Measurements from ENCODE around the gene EYA2.

Gene EYA2

DNA sequence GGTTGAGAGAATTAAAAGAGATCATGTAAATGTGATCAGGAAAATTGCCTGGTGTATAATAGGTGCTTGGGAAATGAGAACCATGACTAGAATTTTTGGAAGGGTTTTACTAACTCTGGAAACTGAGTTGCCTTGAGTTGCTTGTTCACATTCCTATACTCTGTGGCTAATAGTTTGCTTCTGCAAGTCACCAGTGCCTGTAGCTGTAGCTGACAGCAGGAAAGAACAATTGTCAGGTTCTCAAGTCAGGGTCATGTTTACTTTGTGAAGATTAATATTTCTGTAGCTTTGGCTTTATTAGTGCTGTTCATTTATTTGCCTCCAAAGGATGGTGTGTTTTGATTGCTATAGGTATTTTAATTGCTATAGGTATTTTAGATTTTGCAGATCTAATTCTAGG lies 86.5 kb downstream of the EYA2 start:
- no peak for DNase-seq

- no peak for DNase-seq
These were observed 88.8 kb downstream of the EYA2 start for GRCh38 chr20:46983466-46983865.

DNA sequence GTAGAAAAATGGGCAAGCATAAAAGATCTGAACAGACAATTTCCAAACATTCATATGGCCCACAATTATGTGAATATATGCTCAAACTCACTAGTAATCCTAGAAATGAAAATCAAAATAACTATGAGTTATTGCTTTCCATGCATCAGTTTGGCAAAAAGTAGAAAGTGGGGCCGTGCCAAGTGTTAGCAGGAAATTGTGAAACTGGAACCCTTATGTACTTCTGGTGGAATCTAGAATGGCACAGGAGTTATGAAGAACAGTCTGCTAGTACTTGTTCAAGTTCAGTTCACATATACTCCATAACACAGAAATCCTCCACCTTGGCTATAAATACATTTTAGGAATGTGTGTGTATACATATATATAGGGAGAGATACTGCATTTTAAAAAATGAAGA lies 89.8 kb downstream of the EYA2 start:
- DNase-seq = no peak

DNA sequence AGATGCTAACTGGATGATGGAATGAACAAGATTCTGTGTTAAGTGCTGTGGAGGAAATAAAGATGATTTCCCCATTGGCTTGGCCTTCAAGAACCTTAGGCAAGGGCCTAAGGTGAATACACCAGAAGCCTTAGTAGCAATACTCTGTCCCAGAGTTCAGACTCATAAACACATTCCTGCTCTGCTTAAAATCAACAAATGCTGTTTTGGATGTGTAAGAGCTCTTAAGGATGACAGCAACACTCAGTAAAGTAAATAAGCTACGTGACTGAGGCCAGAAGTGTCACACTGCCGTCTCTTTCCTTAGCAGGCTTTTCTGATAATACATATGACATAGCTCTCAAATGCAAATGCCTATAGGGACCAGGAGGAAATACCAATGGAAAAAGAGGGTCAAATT lies 90.6 kb downstream of the EYA2 start:
- DNase-seq = no peak

GRCh38 chr20:46985671-46986070 lies 91.0 kb downstream of the EYA2 start:
- no peak for DNase-seq

- no peak for DNase-seq
These were observed 92.4 kb downstream of the EYA2 start for GRCh38 chr20:46987001-46987400.

- DNase-seq = no peak
These were observed 95.5 kb downstream of the EYA2 start for GRCh38 chr20:46990017-46990595.

- no peak for DNase-seq
These were observed 96.0 kb downstream of the EYA2 start for GRCh38 chr20:46990596-46991104.

GRCh38 chr20:46991168-46991567 lies 96.5 kb downstream of the EYA2 start:
- no peak for DNase-seq

DNA sequence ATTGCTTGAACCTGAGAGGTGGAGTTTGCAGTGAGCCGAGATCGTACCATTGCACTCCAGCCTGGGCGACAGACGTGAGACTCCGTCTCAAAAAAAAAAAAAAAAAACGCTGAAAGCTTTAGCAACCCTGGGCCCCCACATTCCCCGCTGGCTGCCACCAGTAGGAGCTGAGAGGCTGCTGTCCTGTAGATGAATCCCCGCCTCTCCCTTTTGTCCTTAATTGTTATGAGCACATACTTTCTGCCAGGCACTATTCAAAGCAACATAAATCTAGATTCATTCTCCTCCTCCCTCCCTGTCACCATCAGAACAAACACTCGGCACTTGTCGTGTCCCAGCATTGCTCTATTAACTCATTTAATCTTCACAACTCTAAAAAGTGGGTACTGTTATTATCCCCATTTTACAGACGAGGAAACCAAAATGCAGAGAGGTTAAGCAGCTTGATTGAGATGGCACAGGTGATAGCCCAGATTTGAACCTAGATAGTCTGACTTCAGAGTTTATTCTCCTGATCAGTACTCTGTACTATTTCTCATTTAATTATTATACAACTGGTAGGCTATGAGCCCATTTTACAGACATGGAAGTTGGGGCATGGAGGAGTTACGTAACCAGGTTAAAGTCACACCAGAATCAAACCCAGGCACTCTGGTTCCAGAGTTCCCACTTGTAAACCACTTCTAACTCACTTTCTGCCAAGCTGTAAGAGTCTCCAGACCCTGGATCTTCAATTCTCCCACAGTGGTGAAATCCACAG lies 97.4 kb downstream of the EYA2 start:
- DNase-seq = no peak

DNA sequence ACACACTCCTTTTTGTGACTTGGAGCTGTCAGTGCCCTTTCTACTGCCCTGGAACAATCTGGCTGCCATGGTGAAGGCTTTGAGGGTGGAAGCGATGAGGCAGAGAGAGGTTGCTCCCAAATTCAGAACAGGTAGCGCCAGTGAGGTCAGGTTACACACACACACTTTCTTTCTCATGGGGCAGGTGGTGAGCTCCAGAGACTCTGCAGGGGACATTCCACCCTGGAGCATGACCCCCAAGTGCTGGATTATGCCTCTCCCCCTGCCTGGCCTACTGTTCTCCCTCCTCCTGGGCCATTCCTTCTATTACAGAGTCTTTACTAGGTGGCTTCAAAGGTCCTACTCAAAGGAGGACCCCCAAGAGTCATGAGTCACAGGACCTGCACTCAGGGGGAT lies 98.0 kb downstream of the EYA2 start:
- no peak for DNase-seq

GRCh38 chr20:46993465-46994095 lies 98.9 kb downstream of the EYA2 start:
- DNase-seq = no peak

GRCh38 chr20:46994341-46994740 lies 99.7 kb downstream of the EYA2 start:
- DNase-seq = no peak

DNA sequence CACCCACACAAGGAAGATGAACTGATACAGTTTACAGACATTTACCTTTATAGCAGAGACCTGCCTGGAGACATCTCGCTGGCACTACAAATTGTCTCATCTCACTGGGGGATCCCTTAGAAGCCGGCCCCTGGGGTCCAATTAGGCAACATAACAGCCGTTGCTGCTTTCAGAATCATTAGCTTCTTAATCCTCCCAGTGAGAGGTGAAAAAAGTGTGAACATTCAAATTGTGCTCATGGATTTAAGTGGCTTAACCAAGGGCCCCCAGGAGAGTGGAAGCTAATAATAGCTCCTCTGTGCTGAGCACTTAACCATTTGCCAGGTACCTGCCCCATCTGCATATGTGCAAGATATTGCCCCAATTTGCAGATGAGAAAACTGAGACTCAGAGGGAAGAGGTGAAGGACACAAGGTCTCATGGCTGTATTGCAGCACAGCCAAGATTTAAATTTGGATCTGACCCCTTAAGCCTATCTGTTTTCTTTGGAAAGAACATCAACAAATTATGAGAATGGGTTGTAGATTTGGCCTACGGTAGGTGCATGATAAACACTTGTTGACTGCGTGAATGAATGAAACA lies 101.0 kb downstream of the EYA2 start:
- no peak for DNase-seq

- no peak for DNase-seq
These were observed 102.5 kb downstream of the EYA2 start for GRCh38 chr20:46997187-46997586.

DNA sequence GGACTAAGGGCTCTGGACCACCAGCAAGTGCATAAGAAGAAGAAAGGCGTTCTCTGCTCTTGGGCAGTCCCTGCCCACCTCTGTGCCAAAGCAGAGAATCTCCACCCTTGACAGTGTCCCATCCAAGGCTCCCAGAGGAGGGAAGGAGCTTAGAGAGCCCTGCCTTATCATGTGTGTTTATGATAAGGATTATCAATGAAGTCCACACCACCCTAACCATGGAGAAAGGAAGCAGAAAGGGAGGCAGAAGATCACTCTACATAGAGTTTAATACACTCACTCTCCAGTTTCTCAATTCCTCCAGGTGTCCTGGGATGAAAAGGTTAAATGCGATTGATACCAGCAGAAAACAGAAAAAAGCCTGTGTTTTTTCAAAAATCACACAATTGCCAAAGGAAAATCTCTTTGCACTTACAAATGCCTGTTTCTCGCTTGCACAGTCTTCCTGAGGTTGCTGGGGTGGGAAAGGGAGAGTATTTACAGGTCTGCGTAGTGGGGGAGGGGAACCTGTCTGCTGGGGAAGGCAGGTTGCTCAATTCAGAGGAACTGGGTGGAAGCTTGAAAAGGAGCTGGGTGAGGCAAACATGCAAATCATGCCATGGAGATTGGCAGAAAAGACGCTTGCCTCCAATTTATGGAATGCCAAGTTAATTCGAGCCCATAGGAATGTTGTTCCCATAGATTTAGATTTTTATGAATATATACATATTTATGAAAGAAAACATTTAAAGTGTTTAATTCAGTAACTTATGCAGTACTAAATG lies 104.0 kb downstream of the EYA2 start:
- no peak for DNase-seq

GRCh38 chr20:46999801-47000465 lies 105.3 kb downstream of the EYA2 start:
- no peak for DNase-seq

DNA sequence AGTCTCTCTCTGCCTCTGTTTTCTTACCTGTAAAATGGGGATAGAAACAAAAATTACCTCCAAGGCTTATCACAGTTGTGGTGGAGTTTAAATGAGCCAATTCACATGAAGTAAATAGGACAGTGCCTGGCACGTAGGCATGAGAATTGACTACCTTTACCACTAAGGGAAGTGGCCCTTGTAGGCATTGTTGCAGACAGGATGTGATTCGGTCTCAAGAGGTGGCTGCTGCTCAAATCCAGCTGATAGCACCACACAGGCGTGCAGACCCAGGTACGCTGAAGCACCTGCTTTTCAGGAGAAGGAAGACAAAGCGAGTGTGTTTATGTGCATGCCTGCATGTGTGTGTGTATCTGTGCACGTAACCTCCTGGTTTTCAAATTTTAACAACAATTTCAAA lies 108.6 kb downstream of the EYA2 start:
- DNase-seq = no peak

DNA sequence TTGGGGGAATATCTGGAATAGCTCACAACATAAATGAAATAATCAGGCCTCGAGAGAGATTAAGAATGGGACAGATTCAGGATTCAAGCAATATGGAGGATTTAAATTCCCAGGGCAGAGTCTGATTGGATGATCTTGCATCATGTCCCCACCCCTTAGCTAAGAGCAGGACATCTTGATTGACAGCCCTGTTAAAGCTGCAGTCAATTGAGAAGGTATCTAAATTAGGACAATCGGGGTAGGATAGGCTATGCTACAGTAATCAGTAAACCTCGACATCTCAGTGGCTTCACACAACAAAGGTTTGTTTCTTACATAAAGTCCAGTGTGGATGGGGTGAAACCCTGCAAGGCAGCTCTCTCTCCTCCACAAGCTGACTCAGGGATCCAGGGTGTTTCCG lies 109.5 kb downstream of the EYA2 start:
- no peak for DNase-seq

- no peak for DNase-seq
These were observed 113.4 kb downstream of the EYA2 start for GRCh38 chr20:47007826-47008655.

All from right kidney (tissue), 1 donor.